Heart left ventricle (tissue), 13 donors: ENCODE results near the gene UROC1.

Source experiments
- CTCF ChIP-seq, 12 donors: fragments of 200-600 bp; sonication (generic) in 4 of 12; IDR thresholded peaks; one replicate each; pipeline versions ENCODE4 v1.5.0 to v1.8.0; 2018 to 2022; ENCODE audit warnings: antibody characterized with exemption in 12 of 12, mild to moderate bottlenecking in 5 of 12
- POLR2A ChIP-seq, 2 donors: fragments of 450-650 bp; IDR thresholded peaks; one replicate each; pipeline ENCODE4 v1.6.1; 2017; ENCODE audit warnings: antibody characterized with exemption in 2 of 2, mild to moderate bottlenecking in 2 of 2, moderate library complexity in 2 of 2
- donor health status: ischemic (EF 13 %, LVEDD 7.1; RV severe dilation, severe dysfunction).
- donor health status: DM: no; HTN: yes; CAD: no.
- donor health status: DM: no; HTN: no; CAD: no.
- donor health status: ischemic (EF 25% LVEDD 6.9; RV normal size, moderate dysfunction).
- donor health status: ischemic (EF 25% LVEDD 5.7; RV mildly dilated, moderate dysfunction).
- donor health status: ischemic (EF 35%, LVEDD 5.7; RV mildly dilated, moderate dysfunction).
- donor health status: nonischemic (EF 11% LVEDD 7.7; RV severe dilation, severe dysfunction).
- donor health status: DM: yes; HTN: yes; CAD: no.
- donor health status: PGD.
- donor health status: ischemic (EF 29% LVEDD 5.4; RV normal size, mild dysfunction).
- donor health status: nonischemic (EF 23%, LVEDD 6.1; RV moderate dilation, normal function).

- TF ChIP-seq CTCF (IDR thresholded peaks at IDR 0.05), result no peak
- TF ChIP-seq POLR2A (IDR thresholded peaks at IDR 0.05), result no peak
Measured at GRCh38 chr3:126445506-126445905, 72.1 kb downstream of the UROC1 start.
